UCSD-AML1 (cell line): Measurements from ENCODE around the gene EFNA5.

Experiments
- DNase-seq: peaks from one replicate; lab custom pipeline; 2025; ENCODE audit not compliant: unreplicated experiment; lab: John Stamatoyannopoulos, UW

Gene EFNA5

GRCh38 chr5:107604990-107605389 lies 65.7 kb downstream of the EFNA5 start:
- DNase-seq: no peak

- no peak for DNase-seq
Measured at GRCh38 chr5:107604146-107604910, 66.4 kb downstream of the EFNA5 start.

- no peak for DNase-seq
Measured at GRCh38 chr5:107603349-107603748, 67.4 kb downstream of the EFNA5 start.

GRCh38 chr5:107602896-107603295 lies 67.8 kb downstream of the EFNA5 start:
- no peak for DNase-seq

- no peak for DNase-seq
Measured at GRCh38 chr5:107601076-107601475, 69.7 kb downstream of the EFNA5 start.

- DNase-seq: no peak
Measured at GRCh38 chr5:107598958-107599357, 71.8 kb downstream of the EFNA5 start.

- DNase-seq: no peak
Measured at GRCh38 chr5:107597803-107598202, 72.9 kb downstream of the EFNA5 start.

GRCh38 chr5:107597247-107597646 lies 73.5 kb downstream of the EFNA5 start:
- DNase-seq: no peak

- DNase-seq: no peak
Measured at GRCh38 chr5:107594253-107595045, 76.3 kb downstream of the EFNA5 start.

- DNase-seq: no peak
Measured at GRCh38 chr5:107593009-107593408, 77.7 kb downstream of the EFNA5 start.

GRCh38 chr5:107592515-107592914 lies 78.2 kb downstream of the EFNA5 start:
- DNase-seq: peak; percentile 5

- no peak for DNase-seq
Measured at GRCh38 chr5:107590686-107591085, 80.1 kb downstream of the EFNA5 start.

GRCh38 chr5:107589520-107590193 lies 81.1 kb downstream of the EFNA5 start:
- DNase-seq: no peak

- no peak for DNase-seq
Measured at GRCh38 chr5:107582625-107583024, 88.1 kb downstream of the EFNA5 start.

GRCh38 chr5:107580889-107581820 lies 89.6 kb downstream of the EFNA5 start:
- no peak for DNase-seq

- no peak for DNase-seq
Measured at GRCh38 chr5:107578051-107578635, 92.6 kb downstream of the EFNA5 start.

- no peak for DNase-seq
Measured at GRCh38 chr5:107577394-107577950, 93.3 kb downstream of the EFNA5 start.

GRCh38 chr5:107576736-107577393 lies 93.9 kb downstream of the EFNA5 start:
- DNase-seq: no peak

- no peak for DNase-seq
Measured at GRCh38 chr5:107576155-107576554, 94.6 kb downstream of the EFNA5 start.
